OCI-LY7 (cell line): ENCODE measurements around the gene IRS1. TPM values are rescaled to one million over a fixed set of nuclear protein-coding genes. Genes with fewer than 3 reads are reported as not detected.
A peak's percentile ranks its signal among the peaks of the same experiment; 100 is the strongest.
"Not testable (repeated sequence)": the region's sequence is repeated elsewhere in the genome, so short reads cannot be mapped to it uniquely, and the experiment has no call there.

ENCODE experiments used
- BruUV-seq: library from RNA; stranded (reverse); fragments of 400-500 nt; replicated peaks from 2 replicates; lab custom pipeline; 2021; lab: Mats Ljungman, UMichigan
- CTCF ChIA-PET: fragments of 300-600 bp; sonication (Branson Sonifier 250); formaldehyde crosslinking; loops from one replicate; lab custom pipeline; 2022; ENCODE audit warnings: antibody characterized with exemption; ENCODE audit not compliant: unreplicated experiment; lab: Charles Lee
- POLR2A ChIA-PET: fragments of 300-600 bp; sonication (Branson Sonifier 250); formaldehyde crosslinking; loops from one replicate; lab custom pipeline; 2022; ENCODE audit warnings: antibody characterized with exemption; lab: Charles Lee
- DNase-seq: peaks from one replicate; pipeline ENCODE4 v3.0.0-alpha.2; 2015; ENCODE audit warnings: low spot score
- H2AFZ ChIP-seq: fragments of 200-600 bp; sonication (generic), shearing (Covaris generic); 2 replicates; pipeline ENCODE4 v1.6.1; 2014; ENCODE audit warnings: mild to moderate bottlenecking, antibody characterized with exemption, low read length, moderate library complexity
- H3K27ac ChIP-seq: fragments of 200-600 bp; sonication (generic); 2 replicates; pipeline ENCODE4 v1.5.1; 2014; ENCODE audit warnings: mixed run types, low read depth, mild to moderate bottlenecking, moderate library complexity, low read length, inconsistent platforms; ENCODE audit not compliant: poor library complexity, severe bottlenecking
- H3K36me3 ChIP-seq: fragments of 200-600 bp; sonication (generic); 2 replicates; pipeline ENCODE4 v1.6.1; 2014; ENCODE audit warnings: mild to moderate bottlenecking, antibody characterized with exemption, low read length, moderate library complexity, mixed read lengths; ENCODE audit not compliant: insufficient read depth
- H3K4me1 ChIP-seq: fragments of 200-600 bp; sonication (generic); 2 replicates; pipeline ENCODE4 v1.5.1; 2014; ENCODE audit warnings: mild to moderate bottlenecking, low read length; ENCODE audit not compliant: insufficient read depth, poor library complexity, severe bottlenecking
- H3K4me2 ChIP-seq: fragments of 200-600 bp; sonication (generic); 2 replicates; pipeline ENCODE4 v1.6.1; 2014; ENCODE audit warnings: mild to moderate bottlenecking, low read length
- H3K4me3 ChIP-seq: fragments of 200-600 bp; sonication (generic); 2 replicates; pipeline ENCODE4 v1.5.1; 2014; ENCODE audit warnings: mild to moderate bottlenecking, low read depth, low read length; ENCODE audit not compliant: poor library complexity, severe bottlenecking
- H3K79me2 ChIP-seq: fragments of 200-600 bp; sonication (generic); 2 replicates; pipeline ENCODE4 v1.6.1; 2016; ENCODE audit warnings: low read depth, mild to moderate bottlenecking, low read length, moderate library complexity, mixed read lengths; ENCODE audit not compliant: insufficient read depth
- H3K9me2 ChIP-seq: fragments of 200-600 bp; sonication (generic); 2 replicates; pipeline ENCODE4 v1.6.1; 2016; ENCODE audit warnings: mild to moderate bottlenecking, low read length, mixed read lengths; ENCODE audit not compliant: insufficient read depth
- H3K9me3 ChIP-seq: fragments of 200-600 bp; sonication (generic); 2 replicates; pipeline ENCODE4 v1.6.1; 2014; ENCODE audit warnings: mild to moderate bottlenecking, mixed run types, low read length, mixed read lengths
- H4K20me1 ChIP-seq: fragments of 200-600 bp; sonication (generic); 2 replicates; pipeline ENCODE4 v1.6.1; 2014; ENCODE audit warnings: mild to moderate bottlenecking, antibody characterized with exemption, low read length, moderate library complexity, mixed read lengths; ENCODE audit not compliant: insufficient read depth
- EZH2phosphoT487 ChIP-seq: fragments of 200-600 bp; sonication (generic); IDR thresholded peaks from 2 replicates; pipeline ENCODE4 v1.6.1; 2018; ENCODE audit warnings: low read depth, borderline replicate concordance, mild to moderate bottlenecking, mixed run types, antibody characterized with exemption, low read length, moderate library complexity, mixed read lengths
- intact Hi-C: fragments of 100-400 bp; cut with micrococcal nuclease; formaldehyde crosslinking; loops from one replicate; pipeline ENCODE4 v1.10.0; 2022; ENCODE audit not compliant: unreplicated experiment
- total RNA-seq, 2 experiments: library from RNA; depleted of rRNA in 1 of 2; stranded (reverse); fragments of >200 nt in 1 of 2; shearing (Covaris generic) in 1 of 2; gene quantifications; 2 replicates each; pipeline ENCODE4 v1.2.3, GENCODE V29; 2014 to 2022
- TF ChIP-seq, protein P1 (sequence below): fragments of 200-600 bp; sonication (generic); conservative IDR thresholded peaks from 2 replicates; pipeline ENCODE4 v1.5.1; 2014; ENCODE audit warnings: mild to moderate bottlenecking, antibody characterized with exemption, low read length, moderate library complexity, mixed read lengths

IRS1 gene
- total RNA-seq, 2 experiments from 2014 or later: 18.1 to 23.5 TPM

DNA sequence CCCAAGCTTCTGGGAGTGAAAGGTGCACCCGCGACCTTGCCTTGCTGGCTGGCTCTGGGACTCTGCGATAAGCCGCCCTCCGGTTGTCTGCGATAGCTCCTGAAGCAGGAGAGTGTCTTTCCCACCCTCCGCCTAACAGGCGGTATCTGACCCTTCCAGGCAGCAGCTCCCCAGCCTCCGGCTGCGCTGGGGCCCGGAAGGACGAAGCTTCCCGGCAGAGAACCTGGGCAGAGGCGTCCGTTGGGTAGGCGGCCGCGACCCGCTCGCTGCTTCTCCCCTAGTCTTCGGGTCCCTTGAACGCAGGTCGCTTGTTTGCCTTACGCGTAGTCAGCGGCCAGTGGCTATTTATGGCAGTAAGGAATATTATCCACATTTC is 35.8 kb upstream of the IRS1 start:
- H4K20me1 ChIP-seq: peaks cover 11% of the 10 kb centered on the region; the same call in 1 of the 2 replicates
- BruUV-seq: no TSS peak
- no peak for DNase-seq
- no peaks in the 10 kb centered on the region for H3K9me3 ChIP-seq
- peaks cover 48% of the 10 kb centered on the region for H3K4me1 ChIP-seq
- TF ChIP-seq, protein P1, sequence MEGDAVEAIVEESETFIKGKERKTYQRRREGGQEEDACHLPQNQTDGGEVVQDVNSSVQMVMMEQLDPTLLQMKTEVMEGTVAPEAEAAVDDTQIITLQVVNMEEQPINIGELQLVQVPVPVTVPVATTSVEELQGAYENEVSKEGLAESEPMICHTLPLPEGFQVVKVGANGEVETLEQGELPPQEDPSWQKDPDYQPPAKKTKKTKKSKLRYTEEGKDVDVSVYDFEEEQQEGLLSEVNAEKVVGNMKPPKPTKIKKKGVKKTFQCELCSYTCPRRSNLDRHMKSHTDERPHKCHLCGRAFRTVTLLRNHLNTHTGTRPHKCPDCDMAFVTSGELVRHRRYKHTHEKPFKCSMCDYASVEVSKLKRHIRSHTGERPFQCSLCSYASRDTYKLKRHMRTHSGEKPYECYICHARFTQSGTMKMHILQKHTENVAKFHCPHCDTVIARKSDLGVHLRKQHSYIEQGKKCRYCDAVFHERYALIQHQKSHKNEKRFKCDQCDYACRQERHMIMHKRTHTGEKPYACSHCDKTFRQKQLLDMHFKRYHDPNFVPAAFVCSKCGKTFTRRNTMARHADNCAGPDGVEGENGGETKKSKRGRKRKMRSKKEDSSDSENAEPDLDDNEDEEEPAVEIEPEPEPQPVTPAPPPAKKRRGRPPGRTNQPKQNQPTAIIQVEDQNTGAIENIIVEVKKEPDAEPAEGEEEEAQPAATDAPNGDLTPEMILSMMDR: no peak
- TF ChIP-seq EZH2phosphoT487: no peak
- peak overlapping the region; percentile 98 for H3K4me2 ChIP-seq
- H3K9me2 ChIP-seq: no peaks in the 10 kb centered on the region
- H2AFZ ChIP-seq: peak overlapping the region; percentile 24; the same call in 1 of the 2 replicates
- peaks cover 69% of the 10 kb centered on the region for H3K79me2 ChIP-seq
- ChIA-PET CTCF (interaction anchor here (0.6 to 1.3 kb wide), 3 partner anchors 70 to 195 kb away, joined by 3 read pairs; no protein-coding TSS in a partner anchor), POLR2A (interaction anchor here (0.6 to 2.6 kb wide), 22 partner anchors 10 to 1831 kb away, joined by 3 to 21 read pairs (median 4); partner anchors contain the start of gene IRS1)
- peaks cover 46% of the 10 kb centered on the region for H3K36me3 ChIP-seq
- H3K4me3 ChIP-seq: peak overlapping the region; percentile 73
- H3K27ac ChIP-seq: peak overlapping the region; percentile 97
- intact Hi-C loops: no loop called here

DNA sequence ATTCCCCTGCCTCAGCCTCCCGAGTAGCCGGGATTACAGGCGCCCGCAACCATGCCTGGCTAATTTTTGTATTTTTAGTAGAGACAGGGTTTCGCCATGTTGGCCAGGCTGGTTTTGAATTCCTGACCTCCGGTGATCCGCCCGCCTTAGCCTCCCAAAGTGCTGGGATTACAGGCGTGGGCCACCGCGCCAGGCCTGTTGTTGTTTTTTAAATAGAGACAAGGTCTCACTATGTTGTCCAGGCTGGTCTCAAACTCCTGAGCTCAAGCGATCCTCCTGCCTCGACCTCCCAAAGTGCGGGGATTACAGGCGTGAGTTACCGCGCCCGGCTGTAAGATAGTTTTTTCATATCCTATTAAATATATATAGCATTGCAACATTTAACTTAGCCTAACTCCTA is 35.3 kb upstream of the IRS1 start:
- H2AFZ ChIP-seq, CTCF ChIA-PET, H3K9me3 ChIP-seq, DNase-seq, intact Hi-C loops, H3K9me2 ChIP-seq, BruUV-seq: not testable (repeated sequence)
- H3K36me3 ChIP-seq: peaks cover 43% of the 10 kb centered on the region
- H3K27ac ChIP-seq: peak overlapping the region; percentile 97
- H3K79me2 ChIP-seq: peaks cover 63% of the 10 kb centered on the region
- peak overlapping the region; percentile 98 for H3K4me2 ChIP-seq
- POLR2A ChIA-PET: interaction anchor here (0.6 to 2.6 kb wide), 20 partner anchors 9 to 1831 kb away, joined by 3 to 21 read pairs (median 4); partner anchors contain the start of gene IRS1
- peak overlapping the region; percentile 73 for H3K4me3 ChIP-seq
- peaks cover 44% of the 10 kb centered on the region for H3K4me1 ChIP-seq
- H4K20me1 ChIP-seq: peaks cover 11% of the 10 kb centered on the region; the same call in 1 of the 2 replicates

DNA sequence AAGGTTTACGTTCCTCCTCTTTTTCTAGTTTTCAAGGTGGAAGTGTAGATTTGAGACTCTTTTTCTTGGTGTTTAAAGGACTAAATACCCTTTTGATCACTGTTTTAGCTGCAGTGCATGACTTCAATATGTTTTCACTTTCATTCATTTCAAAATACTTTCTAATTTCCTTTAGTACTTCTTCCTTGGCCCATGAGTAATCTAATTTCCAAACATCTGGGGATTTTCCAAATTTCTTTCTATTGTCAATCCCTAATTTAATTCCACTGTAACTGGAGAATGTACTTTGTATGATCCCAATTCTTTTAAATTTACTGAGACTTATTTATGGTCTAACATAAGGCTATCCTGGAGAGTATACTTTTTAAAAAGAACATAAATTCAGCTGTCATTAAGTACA is 32.4 kb upstream of the IRS1 start:
- no TSS peak for BruUV-seq
- intact Hi-C loops: no loop called here
- H3K36me3 ChIP-seq: peaks cover 43% of the 10 kb centered on the region
- peaks cover 23% of the 10 kb centered on the region for H3K4me1 ChIP-seq
- H3K79me2 ChIP-seq: peaks cover 35% of the 10 kb centered on the region
- H3K4me2 ChIP-seq: no peak overlapping the region
- no peaks in the 10 kb centered on the region for H3K9me3 ChIP-seq
- no peaks in the 10 kb centered on the region for H3K9me2 ChIP-seq
- H4K20me1 ChIP-seq: peaks cover 11% of the 10 kb centered on the region; the same call in 1 of the 2 replicates
- H3K27ac ChIP-seq: no peak overlapping the region
- POLR2A ChIA-PET: interaction anchor here (0.6 to 0.7 kb wide), 2 partner anchors 12 to 148 kb away, joined by 3 to 6 read pairs; no protein-coding TSS in a partner anchor
- no peak overlapping the region for H3K4me3 ChIP-seq
- TF ChIP-seq EZH2phosphoT487: no peak
- TF ChIP-seq, protein P1: no peak
- no peak overlapping the region for H2AFZ ChIP-seq
- no peak for DNase-seq
- CTCF ChIA-PET: no interaction called here
